Activated CD8-positive, alpha-beta memory T cell treated with anti-CD3 and anti-CD28 coated beads for 36 hours (primary cell): ENCODE data around the gene GALR1. TPM values are rescaled to one million over a fixed set of nuclear protein-coding genes. Genes with fewer than 3 reads are reported as not detected.
"Not testable (repeated sequence)": the region's sequence is repeated elsewhere in the genome, so short reads cannot be mapped to it uniquely, and the experiment has no call there.

Experiments
- CTCF ChIA-PET: fragments of 350-600 bp; sonication (Branson Sonifier 250); formaldehyde crosslinking; loops from one replicate; lab custom pipeline; 2021; ENCODE audit warnings: antibody characterized with exemption; lab: Charles Lee
- POLR2A ChIA-PET: fragments of 350-600 bp; sonication (Branson Sonifier 250); formaldehyde crosslinking; loops from one replicate; lab custom pipeline; 2021; ENCODE audit warnings: antibody characterized with exemption; lab: Charles Lee
- total RNA-seq, 2 experiments: library from RNA; stranded (reverse); gene quantifications; one replicate each; pipeline ENCODE4 v1.2.3, GENCODE V29; 2021

The GALR1 gene
- total RNA-seq, 2 experiments from 2014 or later, result not detected

GRCh38 chr18:77239285-77239684, 10.4 kb upstream of the GALR1 start:
- POLR2A ChIA-PET, CTCF ChIA-PET: not testable (repeated sequence)

- POLR2A ChIA-PET, result no interaction called here
- CTCF ChIA-PET, result interaction anchor here (0.5 kb wide), 1 partner anchor 395 kb away, joined by 3 read pairs; no protein-coding TSS in a partner anchor
Observed at GRCh38 chr18:77248873-77249568, 627 bp upstream of the GALR1 start.

- POLR2A ChIA-PET, result no interaction called here
- CTCF ChIA-PET, result interaction anchor here (0.6 kb wide), 1 partner anchor 109 kb away, joined by 4 read pairs; no protein-coding TSS in a partner anchor
Observed at GRCh38 chr18:77250501-77250925, 865 bp downstream of the GALR1 start.

- POLR2A ChIA-PET, result no interaction called here
- CTCF ChIA-PET, result interaction anchor here (0.6 kb wide), 1 partner anchor 109 kb away, joined by 4 read pairs; no protein-coding TSS in a partner anchor
Observed at GRCh38 chr18:77250926-77251729, 1.5 kb downstream of the GALR1 start.

GRCh38 chr18:77251730-77252050, 2.0 kb downstream of the GALR1 start:
- ChIA-PET CTCF (no interaction called here), POLR2A (no interaction called here)

- ChIA-PET CTCF (no interaction called here), POLR2A (no interaction called here)
Observed at GRCh38 chr18:77254711-77255405, 5.2 kb downstream of the GALR1 start.

GRCh38 chr18:77255426-77256105, 5.9 kb downstream of the GALR1 start:
- ChIA-PET POLR2A (no interaction called here), CTCF (no interaction called here)

GRCh38 chr18:77262643-77263465, 13.2 kb downstream of the GALR1 start:
- ChIA-PET POLR2A (no interaction called here), CTCF (interaction anchor here (1.1 kb wide), 1 partner anchor 9 kb away, joined by 3 read pairs; no protein-coding TSS in a partner anchor)

GRCh38 chr18:77263466-77263763, 13.8 kb downstream of the GALR1 start:
- CTCF ChIA-PET, result interaction anchor here (1.1 kb wide), 1 partner anchor 10 kb away, joined by 3 read pairs; no protein-coding TSS in a partner anchor
- POLR2A ChIA-PET, result no interaction called here

- POLR2A ChIA-PET, result no interaction called here
- CTCF ChIA-PET, result no interaction called here
Observed at GRCh38 chr18:77267969-77268368, 18.3 kb downstream of the GALR1 start.

GRCh38 chr18:77268456-77268855, 18.8 kb downstream of the GALR1 start:
- ChIA-PET POLR2A (no interaction called here), CTCF (no interaction called here)

- POLR2A ChIA-PET, result interaction anchor here (0.6 kb wide), 1 partner anchor 279 kb away, joined by 5 read pairs; no protein-coding TSS in a partner anchor
Observed at GRCh38 chr18:77271576-77272481, 22.2 kb downstream of the GALR1 start.

GRCh38 chr18:77290841-77291240, 41.2 kb downstream of the GALR1 start:
- POLR2A ChIA-PET, CTCF ChIA-PET: not testable (repeated sequence)

More at GRCh38 chr18:77271576-77272481, 22.2 kb downstream of the GALR1 start:
- CTCF ChIA-PET, result no interaction called here

GRCh38 chr18:77298172-77298571, 48.5 kb downstream of the GALR1 start:
- POLR2A ChIA-PET, result no interaction called here
- CTCF ChIA-PET, result no interaction called here

GRCh38 chr18:77299706-77300105, 50.1 kb downstream of the GALR1 start:
- ChIA-PET CTCF (no interaction called here), POLR2A (no interaction called here)

GRCh38 chr18:77300579-77300978, 50.9 kb downstream of the GALR1 start:
- ChIA-PET CTCF (no interaction called here), POLR2A (no interaction called here)

GRCh38 chr18:77304268-77304667, 54.6 kb downstream of the GALR1 start:
- POLR2A ChIA-PET, result no interaction called here
- CTCF ChIA-PET, result no interaction called here

GRCh38 chr18:77305676-77306075, 56.0 kb downstream of the GALR1 start:
- ChIA-PET CTCF (no interaction called here), POLR2A (no interaction called here)
